PC-9 (cell line): ENCODE data around the gene HES1. TPM values are rescaled to one million over a fixed set of nuclear protein-coding genes. Genes with fewer than 3 reads are reported as not detected.

Experiments used
- BruUV-seq: library from RNA; stranded (reverse); fragments of 400-500 nt; replicated peaks from 2 replicates; lab custom pipeline; 2021; lab: Mats Ljungman, UMichigan
- CTCF ChIA-PET: fragments of 300-600 bp; sonication (Branson Sonifier 250); formaldehyde crosslinking; loops from one replicate; lab custom pipeline; 2022; ENCODE audit warnings: antibody characterized with exemption; lab: Charles Lee
- POLR2A ChIA-PET: fragments of 300-600 bp; sonication (Branson Sonifier 250); formaldehyde crosslinking; loops from one replicate; lab custom pipeline; 2022; ENCODE audit warnings: antibody characterized with exemption; ENCODE audit not compliant: unreplicated experiment; lab: Charles Lee
- DNase-seq, 2 experiments: peaks; one replicate each; pipeline versions ENCODE4 v3.0.0 to v3.0.0-alpha.2; 2015 to 2022; ENCODE audit warnings: mixed read lengths in 1 of 2
- H2AFZ ChIP-seq: fragments of 200-600 bp; sonication (generic); 2 replicates; pipeline ENCODE4 v1.8.1; 2017; ENCODE audit warnings: antibody characterized with exemption
- H3F3A ChIP-seq: fragments of 200-600 bp; sonication (generic); 2 replicates; pipeline ENCODE4 v1.8.1; 2017; ENCODE audit warnings: antibody characterized with exemption, mild to moderate bottlenecking, low read depth; ENCODE audit not compliant: insufficient read depth
- H3K27ac ChIP-seq: fragments of 200-600 bp; sonication (generic); 2 replicates; pipeline ENCODE4 v1.6.1; 2016; ENCODE audit warnings: mixed run types
- H3K27me3 ChIP-seq: fragments of 200-600 bp; sonication (generic); 2 replicates; pipeline ENCODE4 v1.6.1; 2016; ENCODE audit warnings: low read depth, mixed run types; ENCODE audit not compliant: insufficient read depth
- H3K36me3 ChIP-seq: fragments of 200-600 bp; sonication (generic); 2 replicates; pipeline ENCODE4 v1.6.1; 2016; ENCODE audit warnings: low read depth, mixed run types
- H3K4me1 ChIP-seq: fragments of 200-600 bp; sonication (generic); replicated peaks from 2 replicates; pipeline ENCODE4 v1.6.1; 2016; ENCODE audit warnings: mixed run types; ENCODE audit not compliant: insufficient read depth
- H3K4me2 ChIP-seq: fragments of 200-600 bp; sonication (generic); 2 replicates; pipeline ENCODE4 v1.6.1; 2017; ENCODE audit warnings: mixed run types
- H3K4me3 ChIP-seq: fragments of 200-600 bp; sonication (generic); 2 replicates; pipeline ENCODE4 v1.6.1; 2016; ENCODE audit warnings: mixed run types
- H3K79me2 ChIP-seq: fragments of 200-600 bp; sonication (generic); 2 replicates; pipeline ENCODE4 v1.6.1; 2017; ENCODE audit warnings: low read depth, mixed run types
- H3K9me2 ChIP-seq: fragments of 200-600 bp; sonication (generic); 2 replicates; pipeline ENCODE4 v1.8.1; 2017; ENCODE audit warnings: mild to moderate bottlenecking; ENCODE audit not compliant: insufficient read depth
- H3K9me3 ChIP-seq: fragments of 200-600 bp; sonication (generic); 2 replicates; pipeline ENCODE4 v1.8.1; 2016; ENCODE audit warnings: low read depth; ENCODE audit not compliant: insufficient read depth
- H4K20me1 ChIP-seq: fragments of 200-600 bp; sonication (generic); 2 replicates; pipeline ENCODE4 v1.8.1; 2017; ENCODE audit not compliant: insufficient read depth
- CTCF ChIP-seq: fragments of 200-600 bp; sonication (generic); conservative IDR thresholded peaks from 2 replicates; pipeline ENCODE4 v1.6.1; 2017; ENCODE audit warnings: mixed run types, antibody characterized with exemption, mild to moderate bottlenecking, moderate library complexity
- EZH2 ChIP-seq: fragments of 200-600 bp; sonication (generic); IDR thresholded peaks from 2 replicates; pipeline ENCODE4 v1.8.0; 2017; ENCODE audit warnings: antibody characterized with exemption, low read depth
- intact Hi-C: fragments of 100-400 bp; cut with micrococcal nuclease; formaldehyde crosslinking; loops from one replicate; pipeline ENCODE4 v1.10.0; 2022; ENCODE audit not compliant: unreplicated experiment
- total RNA-seq: library from RNA; stranded (reverse); gene quantifications from 2 replicates; pipeline ENCODE4 v1.2.3, GENCODE V29; 2021

HES1 gene
- total RNA-seq, 1 experiment from 2014 or later = 66.5 TPM

- Histone ChIP-seq H3K27ac (peak overlapping the region; percentile 88), H3K9me3 (no peaks in the 10 kb centered on the region), H3K9me2 (no peaks in the 10 kb centered on the region), H3K4me2 (peak overlapping the region; percentile 83), H3K4me3 (peak overlapping the region; percentile 55), H3K36me3 (peaks cover 24% of the 10 kb centered on the region), H3K27me3 (no peaks in the 10 kb centered on the region), H3K79me2 (peaks cover 42% of the 10 kb centered on the region), H3K4me1 (peaks cover 60% of the 10 kb centered on the region), H4K20me1 (peaks cover 8% of the 10 kb centered on the region; the same call in 1 of the 2 replicates), H3F3A (peaks cover 71% of the 10 kb centered on the region), H2AFZ (0 out of 2 replicates have a peak overlapping the region, but pooled peaks have one; percentile 31)
- POLR2A ChIA-PET = interaction anchor here (0.6 to 4.4 kb wide), 26 partner anchors 24 to 1136 kb away, joined by 3 to 27 read pairs (median 5); partner anchors contain the start of gene XXYLT1
- TF ChIP-seq CTCF (no peak), EZH2 (no peak)
- CTCF ChIA-PET = interaction anchor here (0.6 to 1.2 kb wide), 7 partner anchors 97 to 354 kb away, joined by 3 to 10 read pairs (median 4); no protein-coding TSS in a partner anchor
- intact Hi-C loops = loop anchor here (1.0 to 5.0 kb wide), 15 partner anchors 64 to 543 kb away; partner anchors contain the start of genes ATP13A3 and OPA1
- DNase-seq = peak; percentile 96 to 100
- BruUV-seq = no TSS peak
These were observed 1.0 kb upstream of the HES1 start for GRCh38 chr3:194134757-194135515.

- peaks cover 46% of the 10 kb centered on the region for H3K79me2 ChIP-seq
- no peaks in the 10 kb centered on the region for H3K9me2 ChIP-seq
- peaks cover 8% of the 10 kb centered on the region; the same call in 1 of the 2 replicates for H4K20me1 ChIP-seq
- H3K27me3 ChIP-seq = no peaks in the 10 kb centered on the region
- peak overlapping the region; percentile 88 for H3K27ac ChIP-seq
- peak overlapping the region; percentile 83 for H3K4me2 ChIP-seq
- no peak for DNase-seq
- peaks cover 24% of the 10 kb centered on the region for H3K36me3 ChIP-seq
- POLR2A ChIA-PET = interaction anchor here (0.6 to 4.4 kb wide), 17 partner anchors 44 to 1136 kb away, joined by 3 to 37 read pairs (median 7); partner anchors contain the start of gene XXYLT1
- H3F3A ChIP-seq = peaks cover 71% of the 10 kb centered on the region
- BruUV-seq = no TSS peak
- TF ChIP-seq EZH2 (no peak), CTCF (no peak)
- no peaks in the 10 kb centered on the region for H3K9me3 ChIP-seq
- peak overlapping the region; percentile 55 for H3K4me3 ChIP-seq
- H2AFZ ChIP-seq = no peak overlapping the region
- peaks cover 60% of the 10 kb centered on the region for H3K4me1 ChIP-seq
- CTCF ChIA-PET = interaction anchor here (0.6 to 1.2 kb wide), 5 partner anchors 183 to 354 kb away, joined by 3 to 6 read pairs (median 4); no protein-coding TSS in a partner anchor
- intact Hi-C loops = loop anchor here (1.0 to 5.0 kb wide), 8 partner anchors 64 to 528 kb away; partner anchors contain the start of gene ATP13A3
These were observed 487 bp upstream of the HES1 start for GRCh38 chr3:194135516-194135805.

- TF ChIP-seq CTCF = no peak
- TF ChIP-seq EZH2 = no peak
These were observed 615 bp downstream of the HES1 start for GRCh38 chr3:194136519-194137007.

More at GRCh38 chr3:194136519-194137007, 615 bp downstream of the HES1 start:
- H3K9me3 ChIP-seq = no peaks in the 10 kb centered on the region
- CTCF ChIA-PET = interaction anchor here (0.6 to 1.2 kb wide), 3 partner anchors 46 to 356 kb away, joined by 3 read pairs; no protein-coding TSS in a partner anchor
- intact Hi-C loops = loop anchor here (1.0 to 5.0 kb wide), 8 partner anchors 160 to 529 kb away; partner anchors contain the start of gene ATP13A3
- peaks cover 46% of the 10 kb centered on the region for H3K79me2 ChIP-seq
- H3K27ac ChIP-seq = peak overlapping the region; percentile 98
- peaks cover 8% of the 10 kb centered on the region; the same call in 1 of the 2 replicates for H4K20me1 ChIP-seq
- H3K4me3 ChIP-seq = peak overlapping the region; percentile 94
- H2AFZ ChIP-seq = no peak overlapping the region
- H3F3A ChIP-seq = peaks cover 72% of the 10 kb centered on the region
- peaks cover 54% of the 10 kb centered on the region for H3K4me1 ChIP-seq
- POLR2A ChIA-PET = interaction anchor here (0.5 to 4.4 kb wide), 18 partner anchors 45 to 438 kb away, joined by 3 to 37 read pairs (median 8); no protein-coding TSS in a partner anchor
- no peak for DNase-seq
- H3K27me3 ChIP-seq = no peaks in the 10 kb centered on the region
- BruUV-seq = TSS peak; percentile 83
- no peaks in the 10 kb centered on the region for H3K9me2 ChIP-seq
- H3K4me2 ChIP-seq = peak overlapping the region; percentile 93
- peaks cover 24% of the 10 kb centered on the region for H3K36me3 ChIP-seq
